Activated T-helper 1 cell treated with anti-CD3 and anti-CD28 coated beads, Interleukin-2, amount 50 U/mL, for 16 hours (primary cell): ENCODE data around the gene RAB8A.
"Not testable (repeated sequence)": the region's sequence is repeated elsewhere in the genome, so short reads cannot be mapped to it uniquely, and the experiment has no call there.

Experiments used
- DNase-seq, 2 donors: peaks; one replicate each; pipeline ENCODE4 v3.0.0-alpha.2; 2020; ENCODE audit warnings: low read depth in 1 of 2, low spot score in 1 of 2

RAB8A gene

GRCh38 chr19:16077984-16078758 is 33.5 kb upstream of the RAB8A start:
- DNase-seq: no peak

GRCh38 chr19:16078759-16079707 is 32.7 kb upstream of the RAB8A start:
- peak in 1 of 2 donors; percentile 50 for DNase-seq

- no peak for DNase-seq
These were observed 27.5 kb upstream of the RAB8A start for GRCh38 chr19:16084067-16084685.

GRCh38 chr19:16085115-16085514 is 26.6 kb upstream of the RAB8A start:
- DNase-seq: no peak

- DNase-seq: not testable (repeated sequence)
These were observed 24.3 kb upstream of the RAB8A start for GRCh38 chr19:16087404-16087803.

- DNase-seq: no peak
These were observed 23.7 kb upstream of the RAB8A start for GRCh38 chr19:16087940-16088339.

- DNase-seq: no peak
These were observed 23.2 kb upstream of the RAB8A start for GRCh38 chr19:16088351-16089009.

- DNase-seq: no peak
These were observed 22.5 kb upstream of the RAB8A start for GRCh38 chr19:16089010-16089846.

- no peak for DNase-seq
These were observed 19.9 kb upstream of the RAB8A start for GRCh38 chr19:16091546-16092475.

GRCh38 chr19:16094360-16095070 is 17.2 kb upstream of the RAB8A start:
- DNase-seq: no peak

GRCh38 chr19:16095071-16095571 is 16.6 kb upstream of the RAB8A start:
- no peak for DNase-seq

GRCh38 chr19:16096280-16096855 is 15.3 kb upstream of the RAB8A start:
- DNase-seq: no peak

- DNase-seq: no peak
These were observed 13.3 kb upstream of the RAB8A start for GRCh38 chr19:16098416-16098768.

GRCh38 chr19:16098821-16099220 is 12.9 kb upstream of the RAB8A start:
- no peak for DNase-seq

- DNase-seq: not testable (repeated sequence)
These were observed 12.2 kb upstream of the RAB8A start for GRCh38 chr19:16099314-16099965.

GRCh38 chr19:16100524-16100923 is 11.2 kb upstream of the RAB8A start:
- no peak for DNase-seq

GRCh38 chr19:16104722-16105121 is 7.0 kb upstream of the RAB8A start:
- no peak for DNase-seq

GRCh38 chr19:16106121-16106520 is 5.6 kb upstream of the RAB8A start:
- no peak for DNase-seq
